Activated naive CD4-positive, alpha-beta T cell (primary cell): ENCODE results near the gene NR2F1-AS1.

Source experiments
- DNase-seq, 4 experiments: peaks; one replicate each; lab custom pipeline; 2025; lab: John Stamatoyannopoulos, UW

The NR2F1-AS1 gene

DNA sequence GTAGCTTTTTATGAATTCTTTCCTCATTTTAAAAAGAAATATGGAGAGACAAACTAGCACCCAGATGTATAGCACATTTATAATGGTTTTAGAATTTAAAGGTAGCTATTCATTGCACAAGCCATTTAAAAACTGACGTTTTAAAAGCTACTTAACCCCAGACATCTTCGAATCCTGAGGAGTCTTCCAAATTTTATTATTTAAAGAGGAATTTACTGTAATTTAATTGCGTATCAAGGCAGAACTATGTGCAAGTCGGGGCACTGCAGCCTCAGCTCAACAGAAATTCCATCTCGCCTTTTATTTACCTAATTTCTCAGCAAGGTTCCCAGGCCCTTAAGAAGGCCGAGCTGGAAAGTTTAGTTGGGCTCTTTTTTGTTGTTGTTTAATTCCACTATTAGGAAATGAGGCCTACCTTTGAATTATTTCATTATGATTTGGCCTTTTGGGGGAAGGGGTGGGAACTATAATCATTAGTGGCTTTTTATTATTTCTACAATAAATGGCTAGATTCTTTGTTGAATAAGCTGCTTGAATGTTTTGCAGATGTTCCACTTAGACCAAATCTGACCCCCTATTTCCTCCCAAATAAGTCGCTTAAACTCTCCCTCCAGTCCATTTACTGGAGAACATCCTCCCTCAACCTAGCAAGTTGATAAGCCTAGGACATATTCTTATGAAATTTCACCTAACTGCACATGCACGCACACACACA, 22.2 kb upstream of the NR2F1-AS1 start:
- DNase-seq, result no peak

DNA sequence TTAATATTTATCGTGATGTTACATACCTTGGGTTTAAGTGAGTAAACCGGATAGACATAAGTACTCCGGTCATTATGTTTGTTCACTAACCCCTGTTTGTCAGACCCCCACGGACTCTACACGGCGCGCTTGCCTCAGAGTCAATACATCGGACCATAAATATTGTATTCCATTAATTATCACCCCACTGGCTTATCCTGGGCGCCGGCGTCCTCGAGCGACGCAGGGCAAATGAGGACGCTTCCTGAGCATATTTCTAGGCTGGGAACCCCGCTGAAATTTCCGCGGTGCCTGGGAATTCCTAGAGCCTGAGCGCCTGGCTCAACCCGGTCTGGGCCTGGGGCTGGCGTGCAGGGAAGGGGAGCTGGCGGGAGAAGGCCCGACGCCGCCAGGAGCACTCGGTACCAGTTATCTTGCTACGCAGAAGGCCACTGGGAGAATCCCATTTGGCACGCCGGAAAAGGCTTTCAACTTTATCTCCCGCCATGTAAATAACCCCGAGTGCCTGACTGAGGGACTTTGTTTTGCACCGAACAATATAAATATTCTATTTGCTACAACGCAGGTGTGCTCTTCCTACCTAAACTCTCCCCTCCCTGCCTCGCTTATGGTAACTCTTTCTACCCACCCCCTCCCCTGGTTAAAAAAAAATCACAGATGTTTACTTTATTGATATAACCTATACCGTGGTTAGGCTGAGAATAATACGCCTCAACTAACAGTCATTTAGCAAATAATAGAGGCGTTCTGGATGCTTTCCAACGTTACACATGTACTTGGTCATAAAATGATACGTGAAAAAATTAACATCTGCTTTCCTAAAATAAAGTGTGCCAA, 21.4 kb upstream of the NR2F1-AS1 start:
- no peak for DNase-seq

DNA sequence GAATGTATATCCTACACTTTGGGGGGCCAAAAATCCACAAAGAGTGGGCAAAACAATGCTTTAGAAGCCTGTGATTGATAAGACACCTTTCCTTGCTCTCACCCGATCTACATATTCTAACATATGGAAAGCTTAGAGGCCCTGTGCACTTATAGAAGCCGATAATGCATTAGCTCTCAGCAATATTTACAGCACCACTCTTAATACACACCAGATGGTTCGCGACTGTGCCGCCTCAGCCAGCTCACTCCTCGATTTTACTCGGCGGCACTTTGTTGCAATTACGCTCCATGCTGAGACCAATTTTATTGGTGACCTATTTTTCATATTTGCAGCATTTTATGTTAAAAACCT, 20.8 kb upstream of the NR2F1-AS1 start:
- DNase-seq, result no peak

DNA sequence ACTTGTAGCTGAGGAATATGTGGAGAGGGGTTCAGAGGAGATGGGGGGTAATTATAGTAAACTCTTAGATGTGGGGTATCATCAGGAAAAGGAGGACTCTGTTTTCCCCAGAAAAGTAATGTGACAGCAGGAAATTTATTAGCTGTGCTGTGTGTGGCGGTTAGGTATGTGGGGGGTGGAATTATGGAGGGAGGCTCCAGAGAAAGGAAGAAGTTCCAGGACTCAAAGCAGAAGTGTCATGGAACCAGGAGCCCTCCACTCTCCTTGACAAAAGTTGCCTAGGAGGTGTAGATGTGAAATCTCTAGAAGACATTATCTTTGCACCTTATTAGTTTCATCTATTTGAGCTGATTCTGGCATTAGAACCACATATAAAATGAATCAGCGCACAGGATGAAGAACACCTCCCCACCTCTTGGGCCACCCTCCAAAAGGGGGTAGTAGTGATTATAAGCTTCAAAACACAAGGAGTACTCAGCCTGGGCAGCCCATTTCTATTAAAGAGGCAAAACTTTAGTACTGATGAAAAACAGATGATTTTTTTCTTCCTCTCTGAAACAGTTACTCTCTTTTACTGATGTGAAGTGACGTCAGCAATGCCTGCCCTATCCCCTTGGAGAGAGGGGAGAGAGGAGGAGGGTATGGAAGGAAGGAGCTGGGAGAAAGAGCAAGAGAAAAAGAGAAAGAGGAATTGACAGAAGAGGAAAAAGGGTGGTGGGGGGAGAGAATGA, 20.2 kb upstream of the NR2F1-AS1 start:
- no peak for DNase-seq

DNA sequence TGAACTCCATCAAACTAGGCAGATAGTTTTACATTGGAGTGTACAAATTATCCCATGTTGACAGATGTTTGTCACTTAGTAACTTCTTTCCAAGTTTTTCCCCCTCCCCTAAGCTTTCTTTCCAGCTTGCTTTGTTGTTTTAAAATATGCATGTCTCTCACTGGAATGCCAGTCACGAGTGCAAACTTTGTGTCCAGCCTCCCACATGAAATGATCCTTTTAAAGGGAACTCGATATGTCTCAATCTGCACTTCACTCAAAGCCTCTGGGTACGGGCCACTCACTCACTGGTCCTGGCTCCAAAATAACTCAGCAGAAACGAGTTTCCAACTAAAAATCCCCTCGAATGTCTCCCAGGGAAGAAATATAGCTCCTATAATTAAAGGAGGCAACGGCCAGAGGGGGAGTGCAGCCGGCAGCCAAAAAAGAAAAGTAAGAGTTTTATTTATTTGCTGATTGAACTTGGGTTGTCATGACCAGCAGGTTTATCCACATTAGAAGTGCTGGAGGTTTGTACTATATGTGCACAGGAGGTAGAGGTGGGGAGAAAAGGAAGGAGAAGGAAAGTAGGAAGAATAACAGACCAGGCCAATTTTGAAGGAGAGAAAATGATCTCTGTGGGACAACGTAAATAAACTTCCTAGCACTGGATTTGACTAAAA, 19.5 kb upstream of the NR2F1-AS1 start:
- DNase-seq, result no peak

DNA sequence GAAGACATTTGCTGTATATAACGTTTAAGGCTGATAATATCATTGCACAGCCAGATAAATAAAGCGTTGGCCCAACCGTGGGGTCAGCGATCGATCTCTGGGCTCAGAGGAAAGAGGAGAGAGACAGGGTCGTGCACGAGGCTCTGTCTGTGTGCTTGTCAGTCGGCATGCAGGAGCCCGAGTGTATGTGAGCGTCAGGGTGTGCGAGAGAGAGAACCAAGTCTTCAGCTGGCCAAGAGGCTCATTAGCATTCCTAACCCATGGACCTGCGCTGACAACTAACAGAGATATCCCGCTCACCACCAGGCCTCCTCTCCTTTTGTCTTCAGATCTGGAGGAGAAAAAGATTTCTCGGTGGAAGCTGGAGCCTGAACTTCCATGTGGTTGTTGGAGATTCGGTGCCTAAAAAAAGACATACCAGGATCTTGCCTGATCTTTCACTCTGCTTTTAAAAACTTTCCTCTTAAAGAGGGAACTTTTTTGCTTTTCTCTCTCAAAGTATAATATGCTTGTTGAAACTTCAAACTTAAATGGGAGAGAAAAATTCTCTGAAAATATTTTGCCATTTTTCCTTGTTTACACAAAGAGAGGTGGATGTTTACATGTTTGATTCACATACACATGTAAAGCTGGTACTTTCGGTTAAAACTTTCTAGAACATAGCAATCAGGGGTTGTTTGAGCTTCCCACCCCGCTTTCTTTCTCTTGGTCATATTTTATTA, 18.5 kb upstream of the NR2F1-AS1 start:
- DNase-seq, result no peak

DNA sequence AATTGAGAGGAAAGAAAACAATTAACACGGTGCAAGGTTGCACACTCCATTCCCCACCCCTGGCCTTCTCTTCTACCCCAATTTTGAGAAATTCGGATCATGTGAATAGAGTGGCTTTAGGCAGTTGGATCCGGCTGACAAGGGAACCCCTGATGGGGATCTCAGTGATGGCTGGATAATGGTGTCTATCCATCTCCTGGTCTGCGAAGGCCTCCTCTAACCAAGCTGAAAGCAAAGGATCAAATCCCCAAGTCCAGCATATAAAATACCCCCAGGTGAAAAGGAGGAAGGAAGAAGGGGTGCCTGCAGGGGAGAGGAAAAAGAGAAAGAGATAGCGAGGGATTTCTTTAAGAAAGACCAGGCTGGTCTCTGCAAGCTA, 18.0 kb upstream of the NR2F1-AS1 start:
- DNase-seq, result no peak

DNA sequence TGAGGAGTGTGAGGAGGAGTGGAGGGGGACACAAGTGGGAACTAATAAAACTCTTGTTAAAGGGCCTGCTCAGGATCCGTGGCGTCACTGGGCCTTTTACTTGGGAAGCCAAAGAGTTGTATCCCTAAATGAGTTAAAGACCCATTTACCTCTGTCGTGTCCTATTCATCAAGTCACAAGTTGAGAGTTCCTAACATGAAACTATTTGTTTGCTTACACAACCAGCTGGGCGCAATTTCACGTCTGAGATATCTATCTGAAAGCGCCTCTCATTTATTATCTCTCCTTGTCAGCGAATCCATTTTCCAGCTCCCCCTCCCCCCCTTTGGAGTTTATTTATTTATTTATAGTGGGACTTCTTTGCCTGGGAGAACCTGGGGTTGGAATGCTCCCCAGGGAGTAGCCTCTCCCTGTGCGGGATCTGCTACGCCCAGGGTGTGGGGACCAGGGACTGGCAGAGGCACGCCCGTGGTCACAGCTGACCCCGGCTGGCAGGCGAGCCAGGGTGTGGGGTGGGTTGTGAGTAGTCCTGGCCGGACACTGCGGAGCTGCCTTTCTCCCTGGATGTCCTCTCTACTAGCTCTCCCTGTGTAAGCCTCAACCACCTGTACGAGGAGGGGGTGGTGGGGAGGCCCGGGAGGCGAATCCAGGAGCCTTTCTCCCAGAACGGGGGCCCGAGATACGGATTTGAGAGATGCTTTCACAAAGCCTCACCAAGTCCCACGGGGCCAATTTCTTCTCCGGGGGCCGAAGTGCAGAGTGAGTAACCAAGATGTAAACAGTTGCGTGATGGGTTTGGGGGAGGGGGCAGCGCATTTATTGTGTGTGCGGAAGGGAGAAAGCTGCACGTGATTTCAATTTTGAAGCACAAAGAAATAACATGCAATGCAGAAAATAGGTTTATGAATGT, 17.3 kb upstream of the NR2F1-AS1 start:
- DNase-seq, result no peak

DNA sequence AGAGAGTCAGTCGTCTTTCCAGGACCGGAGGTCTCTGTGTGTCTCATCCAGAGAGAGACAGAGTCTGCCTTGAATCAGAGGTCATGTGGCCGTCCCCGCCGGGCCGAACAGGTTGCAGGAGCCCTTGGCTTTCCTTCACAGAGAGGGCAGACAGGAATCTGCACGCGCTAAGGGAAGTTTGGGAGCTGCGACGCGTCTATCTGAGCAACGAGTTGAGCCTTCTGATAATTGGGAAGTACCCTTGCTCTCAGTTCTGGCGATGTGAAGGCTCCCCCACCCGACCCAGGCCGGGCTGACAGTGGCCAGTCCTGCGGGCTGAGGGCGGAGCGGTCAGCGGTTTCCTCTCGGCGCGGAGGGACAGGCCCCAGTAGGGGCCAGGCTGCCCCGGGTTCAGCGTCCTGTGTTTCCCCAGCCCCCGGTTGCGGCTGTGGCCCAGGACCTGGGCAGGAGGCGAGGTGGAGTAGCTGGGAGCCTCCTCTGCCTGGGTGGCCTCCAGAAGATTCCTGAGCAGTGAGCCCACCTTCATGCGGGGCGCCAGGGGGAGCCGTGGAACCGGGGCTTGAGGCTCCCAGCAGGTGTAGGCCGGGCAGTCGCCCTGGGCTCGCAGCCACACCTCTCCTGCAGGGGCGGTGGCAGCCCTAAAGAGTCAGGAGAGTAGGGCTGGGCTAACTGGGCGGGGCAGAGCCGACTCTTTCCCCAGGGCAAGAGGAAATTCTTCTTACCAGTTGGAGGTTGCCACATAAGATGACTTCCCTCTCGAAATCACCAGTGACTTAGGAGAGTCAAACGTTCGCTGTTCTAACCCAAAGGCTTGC, 15.9 kb upstream of the NR2F1-AS1 start:
- no peak for DNase-seq

DNA sequence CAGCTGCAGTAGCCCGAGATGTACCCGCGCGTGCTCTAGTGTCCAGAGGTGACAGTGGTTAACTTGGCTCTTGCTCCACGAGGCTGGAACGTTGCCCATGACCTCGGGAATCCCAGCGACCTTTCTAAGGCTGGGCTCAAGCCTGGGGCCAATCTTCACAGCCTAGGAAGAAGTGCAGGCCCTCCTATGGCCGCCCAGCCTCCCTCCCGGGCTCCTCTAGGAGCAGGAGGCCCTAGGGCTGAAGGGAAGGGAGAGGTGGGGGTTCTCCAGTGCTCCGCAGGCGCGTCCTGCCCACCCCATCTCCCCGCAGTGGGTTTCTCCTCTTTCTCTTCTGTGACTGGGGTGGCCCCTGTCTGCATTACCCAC, 15.3 kb upstream of the NR2F1-AS1 start:
- DNase-seq, result no peak

DNA sequence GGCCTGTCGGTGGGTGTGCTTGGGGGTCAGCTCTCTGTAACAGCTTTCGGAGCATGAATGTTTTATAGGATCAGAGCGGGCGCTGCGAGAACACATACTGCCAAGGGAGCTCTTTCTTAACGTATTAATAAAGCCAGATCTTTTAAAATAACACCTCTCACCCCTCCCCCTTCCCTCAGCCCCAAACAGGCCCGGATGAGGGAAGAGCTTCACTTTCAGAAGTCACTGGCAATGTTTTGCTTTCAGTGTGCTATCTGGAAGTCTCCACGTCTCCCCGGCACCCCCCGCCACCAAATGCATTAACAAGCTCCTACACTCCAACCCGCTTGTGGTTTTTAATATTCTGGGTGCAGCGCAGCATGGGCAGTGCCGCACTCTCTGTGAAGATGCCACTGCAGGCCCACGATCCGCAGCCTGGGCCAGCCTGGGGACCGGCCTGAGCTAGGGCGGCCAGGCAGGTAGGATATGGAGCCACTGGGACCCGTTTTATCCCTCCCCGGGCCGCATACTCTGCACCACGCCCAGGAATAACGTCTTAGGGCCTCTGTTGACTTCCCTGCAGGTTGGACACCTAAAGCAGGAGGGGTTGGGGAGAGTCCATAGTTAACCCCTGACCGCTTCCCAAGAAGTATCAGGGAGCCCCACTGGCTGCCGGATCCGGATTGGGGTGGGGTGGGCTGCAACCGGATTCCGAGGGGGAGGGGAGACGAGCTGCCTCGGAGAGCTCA, 14.6 kb upstream of the NR2F1-AS1 start:
- DNase-seq, result no peak

DNA sequence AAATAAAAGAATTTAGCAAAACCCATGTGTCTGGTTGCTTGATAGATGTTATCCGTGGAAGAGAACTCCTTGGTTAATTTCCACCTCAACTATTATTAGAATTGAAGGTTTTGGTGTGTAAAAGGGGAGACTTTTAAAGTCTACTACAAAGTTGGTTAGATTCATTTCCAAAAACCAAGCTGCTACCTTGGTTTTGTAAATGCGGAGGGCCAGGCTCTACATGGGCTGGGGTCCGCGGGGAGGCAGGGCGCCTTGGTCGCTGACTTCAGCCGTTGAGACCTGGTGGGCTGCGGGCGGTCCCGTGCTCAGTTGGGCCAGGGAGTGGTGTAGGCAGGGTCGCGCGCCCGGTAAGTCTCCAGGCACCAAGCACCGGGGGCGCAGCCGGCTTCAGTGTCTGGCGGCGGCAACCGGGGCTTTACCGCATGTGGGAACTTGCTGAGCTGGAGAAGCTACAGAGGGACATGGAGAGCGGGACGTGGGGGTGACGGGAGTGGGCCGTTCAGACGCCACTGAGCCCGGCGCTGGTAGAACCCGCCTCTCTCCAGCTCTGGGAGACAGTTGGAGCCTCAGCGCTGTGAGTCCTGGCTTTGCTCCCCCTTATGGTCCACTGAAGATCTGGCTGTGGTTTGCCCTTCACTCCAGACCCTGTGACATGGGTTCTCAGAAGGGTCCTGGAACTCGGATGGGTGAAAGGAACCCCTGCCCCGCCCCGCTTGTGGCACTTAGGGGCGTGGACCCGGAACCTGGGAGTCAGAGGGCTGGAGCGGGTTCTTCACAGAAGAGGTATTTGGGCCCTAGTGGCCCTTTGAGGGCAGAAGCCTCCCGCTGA, 13.8 kb upstream of the NR2F1-AS1 start:
- DNase-seq, result no peak

DNA sequence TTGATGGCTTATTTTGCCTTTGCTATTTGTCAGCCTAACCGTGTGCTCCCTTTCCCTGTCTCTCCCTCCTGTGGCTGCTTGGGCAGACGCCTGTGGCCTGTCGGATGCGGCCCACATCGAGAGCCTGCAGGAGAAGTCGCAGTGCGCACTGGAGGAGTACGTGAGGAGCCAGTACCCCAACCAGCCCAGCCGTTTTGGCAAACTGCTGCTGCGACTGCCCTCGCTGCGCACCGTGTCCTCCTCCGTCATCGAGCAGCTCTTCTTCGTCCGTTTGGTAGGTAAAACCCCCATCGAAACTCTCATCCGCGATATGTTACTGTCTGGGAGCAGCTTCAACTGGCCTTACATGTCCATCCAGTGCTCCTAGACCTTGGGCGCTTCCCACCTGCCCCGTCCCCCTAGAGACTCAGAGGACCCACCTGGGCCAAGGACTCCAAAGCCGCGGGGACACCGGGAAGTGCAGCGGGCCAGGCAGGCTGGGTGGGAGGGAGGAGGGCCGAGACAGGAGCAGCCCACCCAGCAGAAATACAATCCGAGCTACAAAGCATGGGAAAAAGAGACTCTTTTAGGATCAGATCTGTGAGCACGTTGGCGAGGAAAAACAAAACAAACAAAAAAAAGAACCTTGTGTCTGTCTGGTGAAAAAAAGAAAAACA, 12.6 kb upstream of the NR2F1-AS1 start:
- no peak for DNase-seq

DNA sequence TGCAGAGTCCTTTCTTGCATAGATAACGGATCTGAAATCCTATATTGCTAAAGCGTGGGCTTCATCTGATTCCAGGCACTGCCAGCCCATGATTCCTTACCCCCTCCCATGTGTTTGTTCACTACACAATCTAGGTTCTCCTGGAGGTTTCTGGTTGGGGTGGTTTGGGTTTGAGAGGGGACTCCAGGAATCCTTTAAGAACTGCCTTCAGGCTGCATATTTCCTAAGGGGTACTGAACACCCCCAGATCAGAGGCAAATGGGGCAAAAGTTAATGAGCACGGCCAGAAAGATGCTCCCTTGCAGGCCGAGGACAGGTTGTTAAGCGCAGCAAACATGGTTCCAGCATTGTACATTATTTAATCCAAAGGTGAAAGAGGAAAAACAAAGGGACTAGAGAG, 11.9 kb upstream of the NR2F1-AS1 start:
- no peak for DNase-seq

DNA sequence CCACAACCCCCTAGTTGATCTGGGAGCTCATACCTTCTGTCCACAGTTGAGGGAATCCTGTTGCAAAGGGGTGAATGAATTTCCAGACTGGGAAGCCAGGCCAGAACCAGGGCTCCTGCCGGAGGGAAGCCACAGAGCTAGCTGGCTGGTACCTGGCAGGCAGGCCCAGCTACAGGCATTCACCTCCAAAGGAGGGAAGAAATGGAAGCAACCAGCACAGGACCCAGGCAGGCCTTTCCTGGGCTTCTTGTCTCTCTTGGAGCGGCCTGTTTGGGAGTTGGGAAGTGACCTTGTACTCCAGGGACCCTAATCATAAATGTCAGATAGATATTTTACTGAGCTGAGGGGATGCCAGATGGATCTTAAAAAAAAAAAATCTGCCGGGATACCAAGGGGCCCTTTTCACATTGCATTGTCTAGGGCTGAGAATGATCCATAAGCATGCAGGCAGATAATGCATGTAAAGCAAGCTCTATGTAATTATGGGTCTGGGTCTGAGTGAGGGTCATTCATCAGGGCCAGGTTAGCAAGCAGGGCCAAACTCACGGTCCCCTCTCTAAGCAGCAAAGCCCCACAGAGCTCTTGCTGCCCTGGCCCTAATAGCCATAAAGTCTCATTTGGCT, 10.4 kb upstream of the NR2F1-AS1 start:
- no peak for DNase-seq

DNA sequence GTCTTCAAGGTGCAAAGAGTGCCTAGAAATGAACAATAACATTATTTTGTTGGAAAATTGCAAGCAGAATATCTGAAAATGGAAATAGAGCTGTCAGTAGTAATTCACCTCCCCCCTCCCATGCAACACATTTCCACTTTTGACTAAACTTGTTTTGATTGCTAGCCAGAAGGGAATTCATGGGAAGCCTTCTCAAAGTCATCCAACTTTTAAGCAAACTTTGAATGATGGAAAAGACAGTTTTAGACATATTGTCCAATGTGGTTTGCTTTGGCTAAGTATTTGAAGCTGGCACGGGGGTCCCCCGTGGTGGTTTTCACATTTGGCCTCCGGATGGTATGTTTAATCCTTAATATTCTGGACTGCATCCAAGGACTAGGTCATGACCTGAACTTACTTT, 9.5 kb upstream of the NR2F1-AS1 start:
- no peak for DNase-seq

DNA sequence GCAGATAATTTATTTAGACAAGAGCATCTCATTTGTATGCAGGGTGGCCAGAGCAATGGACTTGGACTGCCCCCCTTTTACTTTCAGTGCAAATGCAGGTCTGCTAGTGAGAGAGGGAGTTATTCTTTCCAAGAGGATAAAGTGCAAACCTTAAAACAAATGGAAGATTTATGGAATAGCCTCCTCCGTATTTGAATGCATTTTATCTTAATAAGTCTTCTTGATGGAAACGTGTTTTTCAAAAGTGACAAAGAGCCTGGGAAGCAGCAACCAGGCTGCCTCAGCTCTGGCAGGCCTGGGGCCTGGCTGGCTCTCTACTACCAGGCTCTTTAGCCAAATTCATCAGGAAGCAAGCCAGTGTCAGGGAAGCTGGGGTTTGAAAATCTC, 8.8 kb upstream of the NR2F1-AS1 start:
- DNase-seq, result no peak
